HepG2 (cell line): Measurements from ENCODE around the gene APBB3. TPM values are rescaled to one million over a fixed set of nuclear protein-coding genes. Genes with fewer than 3 reads are reported as not detected.

Source experiments
- GATAD1 ChIP-seq: IDR thresholded peaks from 2 replicates; pipeline ENCODE4 v1.6.1; 2016; ENCODE audit warnings: missing genetic modification reagents, missing compliant biosample characterization
- HMGXB3 ChIP-seq: sonication (generic); formaldehyde crosslinking; IDR thresholded peaks from 2 replicates; pipeline ENCODE4 v1.4.0; 2020; ENCODE audit warnings: missing genetic modification reagents, borderline replicate concordance
- HNF4G ChIP-seq, 2 experiments: sonication (generic) in 1 of 2; formaldehyde crosslinking in 1 of 2; IDR thresholded peaks; 2 replicates each; pipeline versions ENCODE4 v1.4.0 to v1.6.1; 2011 to 2020; ENCODE audit warnings: borderline replicate concordance in 2 of 2, low read depth in 2 of 2, mild to moderate bottlenecking in 2 of 2, low read length in 1 of 2, missing genetic modification reagents in 1 of 2, moderate library complexity in 1 of 2
- HNRNPLL ChIP-seq: fragments of 200-400 bp; formaldehyde crosslinking; IDR thresholded peaks from 2 replicates; pipeline ENCODE4 v1.6.1; 2017; ENCODE audit warnings: mild to moderate bottlenecking, low read depth, low read length; ENCODE audit not compliant: poor library complexity, severe bottlenecking
- MAX ChIP-seq: IDR thresholded peaks from 2 replicates; pipeline ENCODE4 v1.6.1; 2012; ENCODE audit warnings: inconsistent platforms
- SP1 ChIP-seq, 2 experiments: fragments of 450-650 bp in 1 of 2; sonication (generic) in 1 of 2; formaldehyde crosslinking in 1 of 2; IDR thresholded peaks; 2 replicates each; pipeline versions ENCODE4 v1.4.0 to v1.6.1; 2016 to 2020; ENCODE audit warnings: missing genetic modification reagents in 1 of 2
- SPEN ChIP-seq: sonication (generic); formaldehyde crosslinking; IDR thresholded peaks from 2 replicates; pipeline ENCODE4 v1.5.1; 2020; ENCODE audit warnings: low read depth, mild to moderate bottlenecking, missing genetic modification reagents
- TBX3 ChIP-seq: fragments of 450-650 bp; IDR thresholded peaks from 2 replicates; pipeline ENCODE4 v1.6.1; 2017; ENCODE audit warnings: antibody characterized with exemption, mild to moderate bottlenecking, inconsistent platforms, borderline replicate concordance
- THAP11 ChIP-seq: IDR thresholded peaks from 2 replicates; pipeline ENCODE4 v1.6.1; 2016; ENCODE audit warnings: missing biosample characterization, missing genetic modification reagents
- TMF1 ChIP-seq: sonication (generic); formaldehyde crosslinking; IDR thresholded peaks from 2 replicates; pipeline ENCODE4 v1.8.1; 2022; ENCODE audit warnings: low read depth, missing genetic modification reagents
- TRIM24 ChIP-seq: sonication (generic); formaldehyde crosslinking; IDR thresholded peaks from 2 replicates; pipeline ENCODE4 v1.8.0; 2022; ENCODE audit warnings: mild to moderate bottlenecking, missing genetic modification reagents
- U2AF2 ChIP-seq: fragments of 200-400 bp; formaldehyde crosslinking; IDR thresholded peaks from 2 replicates; pipeline ENCODE4 v1.6.1; 2017; ENCODE audit warnings: low read depth, mild to moderate bottlenecking, low read length
- ZC3H13 ChIP-seq: sonication (generic); formaldehyde crosslinking; IDR thresholded peaks from 2 replicates; pipeline ENCODE4 v1.8.1; 2023; ENCODE audit warnings: mild to moderate bottlenecking, missing genetic modification reagents, moderate library complexity
- ZMAT3 ChIP-seq: sonication (generic); formaldehyde crosslinking; conservative IDR thresholded peaks from 2 replicates; pipeline ENCODE4 v1.7.0; 2021; ENCODE audit warnings: missing genetic modification reagents
- ZNF12 ChIP-seq: sonication (generic); formaldehyde crosslinking; IDR thresholded peaks from 2 replicates; pipeline ENCODE4 v1.5.0; 2020; ENCODE audit warnings: missing genetic modification reagents
- ZNF451 ChIP-seq: sonication (generic); formaldehyde crosslinking; IDR thresholded peaks from 2 replicates; pipeline ENCODE4 v1.5.0; 2020; ENCODE audit warnings: mild to moderate bottlenecking, missing genetic modification reagents
- ZNF766 ChIP-seq: sonication (generic); formaldehyde crosslinking; IDR thresholded peaks from 2 replicates; pipeline ENCODE4 v1.5.0; 2020; ENCODE audit warnings: missing genetic modification reagents, borderline replicate concordance
- ZNF773 ChIP-seq: sonication (generic); formaldehyde crosslinking; IDR thresholded peaks from 2 replicates; pipeline ENCODE4 v1.4.0; 2020; ENCODE audit warnings: missing genetic modification reagents, borderline replicate concordance
- ZNF784 ChIP-seq: sonication (generic); formaldehyde crosslinking; IDR thresholded peaks from 2 replicates; pipeline ENCODE4 v1.5.1; 2020; ENCODE audit warnings: missing genetic modification reagents, mild to moderate bottlenecking, borderline replicate concordance
- polyA plus RNA-seq, 8 experiments: library from polyadenylated mRNA; depleted of rRNA in 3 of 8; stranded (reverse) in 7 of 8; unstranded in 1 of 8; fragments of >200 nt; fragmentation: Illumina TruSeq in 4 of 8; extraction: Trizol in 4 of 8; gene quantifications; 2 replicates each; pipeline versions ENCODE4 v1.2.1 to v1.2.3, GENCODE V29; 2011 to 2016; ENCODE audit warnings: low read depth in 4 of 8, missing spikeins in 1 of 8, mixed read lengths in 1 of 8; ENCODE audit not compliant: insufficient read depth in 1 of 8
- total RNA-seq, 5 experiments: library from RNA; depleted of rRNA; stranded (reverse); fragments of >200 nt; fragmentation: Illumina TruSeq; extraction: Trizol; gene quantifications; 2 replicates each; pipeline ENCODE4 v1.2.3, GENCODE V29; 2016; ENCODE audit warnings: low read depth in 1 of 5

The APBB3 gene
- total and polyA plus RNA-seq, 2 of the 13 experiments (the other 11 are each of a cell fraction or from before 2014, with no cell fraction given), result 0.38 to 0.78 TPM

GRCh38 chr5:140557136-140557805 is 7.1 kb downstream of the APBB3 start, which contains the start of gene SRA1 (continued):
- no peak for TF ChIP-seq HNF4G (IDR thresholded peaks at IDR 0.05; ENCODE audit: borderline replicate concordance, low read depth, low read length)
- TF ChIP-seq HNF4G (CRISPR knock-in tag; IDR thresholded peaks at IDR 0.05; ENCODE audit: borderline replicate concordance, low read depth), result no peak; the same call in 1 of the 2 replicates
- peak; percentile 90 for TF ChIP-seq GATAD1
- TF ChIP-seq ZNF784 (CRISPR knock-in tag), result no peak
- TF ChIP-seq TBX3, result no peak
- no peak for TF ChIP-seq ZNF12
- TF ChIP-seq MAX, result peak; percentile 87
- no peak for TF ChIP-seq U2AF2
- peak; percentile 86 for TF ChIP-seq THAP11
- no peak for TF ChIP-seq TRIM24 (CRISPR knock-in tag)
- no peak for TF ChIP-seq SP1 (IDR thresholded peaks at IDR 0.05)
- peak; percentile 87 for TF ChIP-seq SP1 (CRISPR knock-in tag; IDR thresholded peaks at IDR 0.05)
- TF ChIP-seq TMF1 (CRISPR knock-in tag), result peak; percentile 66; the same call in 1 of the 2 replicates
- TF ChIP-seq HNRNPLL, result peak; percentile 75
- 0 out of 2 replicates have a peak, but pooled peaks have one; percentile 75 for TF ChIP-seq ZMAT3 (CRISPR knock-in tag)
- peak; percentile 90 for TF ChIP-seq SPEN (CRISPR knock-in tag)
- TF ChIP-seq ZC3H13 (CRISPR knock-in tag), result peak; percentile 88
- 0 out of 2 replicates have a peak, but pooled peaks have one; percentile 45 for TF ChIP-seq ZNF766 (CRISPR knock-in tag)
- TF ChIP-seq ZNF773 (CRISPR knock-in tag), result no peak
- peak; percentile 62 for TF ChIP-seq ZNF451 (CRISPR knock-in tag)
- TF ChIP-seq HMGXB3, result 0 out of 2 replicates have a peak, but pooled peaks have one; percentile 49
